ENCODE results near the gene PCSK4. TPM values are rescaled to one million over a fixed set of nuclear protein-coding genes. Genes with fewer than 3 reads are reported as not detected.

Gene PCSK4
- 0.64 to 1.0 TPM (median 0.85 TPM) in 5 replicates for total RNA-seq (2022; extraction: Qiagen RNA extraction)

DNA sequence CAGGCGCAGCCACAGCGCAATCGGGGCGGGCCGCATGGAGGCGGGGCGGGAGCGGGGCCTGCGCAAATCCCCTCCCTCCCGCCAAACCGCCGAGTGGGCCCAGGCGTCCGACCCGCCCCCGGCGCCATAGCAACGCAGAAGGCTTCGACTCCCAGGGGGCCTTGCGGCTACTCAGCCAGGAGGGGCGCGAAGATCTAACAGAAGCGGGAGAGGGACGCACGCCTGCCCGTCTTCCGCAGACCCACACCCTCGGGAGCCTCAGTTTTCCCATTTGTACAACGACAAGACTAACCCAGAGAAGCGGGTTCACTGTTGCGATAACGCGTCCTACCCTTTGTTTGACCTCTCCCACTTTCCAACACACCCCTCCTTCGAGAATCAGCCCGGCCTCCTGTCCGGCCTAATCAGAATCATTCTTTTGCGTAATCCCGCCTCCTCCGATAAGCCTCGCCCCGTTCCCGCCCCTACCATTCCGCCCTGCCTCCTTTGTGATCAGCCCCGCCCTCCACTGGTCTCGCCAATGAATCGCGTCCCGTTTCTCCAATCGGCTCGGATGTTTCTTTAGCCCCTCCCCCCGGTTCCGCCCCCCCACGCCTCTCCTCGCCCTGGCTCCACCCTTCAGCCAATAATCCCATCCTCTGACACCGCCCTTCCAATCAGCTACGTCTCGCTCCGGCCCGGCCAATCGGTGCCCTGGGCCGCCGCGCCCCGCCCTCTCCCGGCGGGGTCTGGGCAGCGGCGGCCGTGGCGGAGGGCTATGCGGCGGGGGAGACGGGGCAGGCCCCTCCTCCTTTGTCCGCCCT lies at the start of gene PCSK4:
TSS of gene PCSK4 (minus strand) at position 40 of the 803 bp plus-strand sequence. CDS start at position 36, 4 bp downstream.

DNA sequence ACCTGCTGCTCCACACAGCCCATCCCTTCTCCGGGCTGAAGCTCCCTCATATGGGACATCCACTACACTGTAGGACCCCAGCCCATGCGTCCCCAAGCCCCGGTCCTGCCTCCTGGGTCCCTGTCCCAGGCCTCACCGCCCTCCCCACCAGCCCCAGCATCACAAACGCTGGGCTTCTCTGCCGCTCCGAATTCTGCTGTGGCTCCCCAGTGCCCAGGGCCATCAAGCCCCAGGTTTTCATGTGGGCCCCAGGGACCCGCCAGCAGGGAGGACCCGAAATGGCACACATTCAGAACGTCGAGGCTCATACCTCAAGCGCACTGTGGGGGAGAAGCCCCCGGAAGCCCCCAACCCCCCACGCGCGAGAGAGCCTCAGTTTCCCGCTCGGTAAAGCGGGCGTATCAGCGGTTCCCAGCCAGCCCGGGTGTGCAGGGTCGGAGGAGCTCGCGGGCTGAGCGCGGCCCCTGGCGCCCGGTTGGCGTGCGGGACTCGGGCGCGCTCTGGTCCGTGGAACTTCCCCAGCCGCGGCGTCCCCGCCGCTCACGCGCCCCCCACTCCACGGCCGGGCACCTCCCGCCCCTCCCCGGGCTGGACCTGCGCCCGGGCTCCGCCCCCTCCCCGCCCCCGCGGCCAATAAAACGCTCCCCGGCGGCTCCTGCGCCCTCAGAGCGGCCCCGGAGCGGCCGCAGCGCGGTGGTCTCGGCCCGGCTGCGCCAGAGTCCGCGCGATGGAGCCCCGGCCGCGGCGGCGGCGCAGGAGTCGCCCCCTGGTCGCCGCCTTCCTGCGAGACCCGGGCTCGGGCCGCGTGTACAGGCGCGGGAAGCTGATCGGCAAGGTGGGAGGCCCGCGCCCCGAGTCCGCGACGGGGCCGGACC lies 33.5 kb upstream of the PCSK4 start, which contains the start of gene PLK5:
TSS of gene PLK5 (plus strand) at position 666 of the 875 bp plus-strand sequence. CDS start 2,920 bp downstream, outside the sequence.

DNA sequence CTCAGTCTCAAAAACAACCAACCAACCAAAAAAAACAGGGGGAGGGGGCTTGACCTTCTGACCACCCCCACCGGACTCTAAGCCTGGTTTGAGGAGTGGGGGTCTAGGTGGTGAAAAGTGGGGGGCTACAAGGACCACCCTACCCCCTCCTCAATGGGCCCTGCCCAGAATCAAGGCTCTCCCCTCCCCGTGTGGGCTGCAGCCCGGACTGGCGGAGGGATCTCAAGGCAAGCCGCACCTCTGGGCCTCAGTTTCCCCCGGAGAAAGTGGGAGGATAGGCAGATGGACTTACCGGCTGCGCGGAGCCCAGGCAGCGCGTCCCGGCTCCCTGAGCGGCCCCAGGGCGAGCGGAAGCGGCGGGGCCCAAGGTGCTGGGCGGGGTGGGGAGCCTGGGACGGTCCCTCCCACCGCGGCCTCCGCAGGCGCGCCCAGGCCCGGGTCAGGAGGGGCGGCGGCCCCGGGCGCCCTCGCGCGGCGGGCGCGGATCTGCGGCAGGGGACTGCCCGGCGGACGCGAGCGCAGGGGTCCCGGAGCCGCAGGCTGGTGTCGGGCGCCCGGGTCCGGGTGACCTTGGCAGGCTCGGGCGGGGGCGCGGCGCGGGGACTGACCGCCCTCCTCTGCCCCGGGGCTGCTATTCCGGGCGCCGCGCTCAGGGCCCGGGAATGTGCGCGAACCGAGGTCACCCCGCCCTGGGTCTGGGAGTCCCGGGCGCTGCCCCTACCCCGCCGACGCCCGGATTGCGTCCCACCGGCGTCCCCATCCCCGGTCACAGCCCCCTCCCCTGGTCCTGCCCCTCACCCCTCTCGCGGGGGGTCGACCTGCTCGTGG lies 22.7 kb upstream of the PCSK4 start, which contains the start of gene ADAMTSL5:
TSS of gene ADAMTSL5 (minus strand) at position 349 of the 828 bp plus-strand sequence. CDS start 2,076 bp downstream, outside the sequence.

DNA sequence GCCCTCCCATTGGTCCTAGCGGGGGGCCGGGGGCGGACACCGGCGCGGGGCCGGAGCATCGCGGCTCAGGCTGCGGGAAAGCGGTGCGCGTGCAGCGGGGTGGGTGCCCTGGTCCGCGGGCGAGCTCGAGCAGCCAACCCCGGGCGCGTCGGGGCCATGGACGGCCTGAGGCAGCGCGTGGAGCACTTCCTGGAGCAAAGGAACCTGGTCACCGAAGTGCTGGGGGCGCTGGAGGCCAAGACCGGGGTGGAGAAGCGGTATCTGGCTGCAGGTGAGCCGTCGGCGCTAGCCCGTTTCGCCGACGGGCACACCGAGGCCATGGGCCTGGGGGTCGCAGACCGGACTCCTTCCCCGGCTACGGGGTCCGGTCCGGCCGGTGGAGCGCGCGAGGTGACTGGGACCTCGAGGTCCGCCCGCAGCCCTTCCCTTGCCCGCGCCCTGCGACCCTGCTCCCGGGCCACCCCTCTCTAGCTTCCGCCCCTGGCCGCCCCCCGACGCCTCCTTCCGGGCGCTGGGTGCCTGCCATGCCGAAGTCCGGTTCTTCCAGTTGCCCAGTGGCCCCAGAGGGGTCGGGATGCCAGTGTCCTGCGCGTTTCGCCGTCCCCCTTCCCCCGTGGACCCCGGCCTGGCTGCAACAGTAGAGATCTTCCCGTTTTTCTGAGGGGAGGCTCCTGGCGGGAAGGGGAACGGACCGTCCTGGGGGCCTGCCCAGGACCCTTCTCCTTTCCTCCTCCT lies 1.1 kb upstream of the PCSK4 start, which contains the start of gene REEP6:
TSS of gene REEP6 (plus strand) at position 68 of the 735 bp plus-strand sequence. CDS start at position 157, 89 bp downstream.

DNA sequence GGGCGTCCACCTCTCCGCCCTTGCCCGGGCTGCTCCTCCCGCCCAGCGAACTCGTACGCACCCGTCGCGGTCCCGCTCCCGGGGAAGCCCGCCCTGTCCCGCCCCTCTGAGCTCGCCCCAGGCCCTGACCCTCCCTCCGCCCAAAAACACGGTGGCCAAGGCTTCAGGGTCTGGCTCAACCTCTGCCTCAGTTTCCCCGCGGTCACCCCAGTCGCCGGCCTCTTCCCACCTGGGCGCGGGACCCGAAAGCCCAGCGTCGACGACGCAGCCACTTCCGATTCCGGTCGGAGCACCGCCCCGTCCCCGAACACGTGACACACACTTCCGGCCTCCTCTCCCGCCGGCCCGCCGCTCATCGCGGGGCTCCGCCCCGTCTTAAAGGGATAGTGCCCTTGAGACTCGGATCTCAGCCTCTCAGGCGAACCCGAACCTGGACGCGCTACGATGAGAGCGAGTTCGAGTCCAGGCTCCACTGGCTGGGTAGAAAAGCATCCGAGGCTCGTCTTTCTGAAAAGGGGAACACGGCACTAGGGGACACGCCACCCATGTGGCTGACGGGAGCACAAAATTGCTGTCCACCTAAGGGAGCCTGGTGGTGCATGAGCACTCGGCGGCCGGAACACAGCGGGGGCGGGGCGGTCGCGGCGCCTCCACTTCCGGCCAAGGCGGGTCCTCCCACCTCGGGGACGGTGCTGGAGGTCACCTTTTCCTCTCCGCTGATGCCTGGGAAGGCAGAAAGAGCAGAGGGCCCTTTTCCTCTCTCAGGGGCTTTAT lies 11.0 kb downstream of the PCSK4 start, which contains the start of gene C19orf25:
TSS of gene C19orf25 (minus strand) at position 282 of the 774 bp plus-strand sequence. CDS start 312 bp downstream, outside the sequence.

DNA sequence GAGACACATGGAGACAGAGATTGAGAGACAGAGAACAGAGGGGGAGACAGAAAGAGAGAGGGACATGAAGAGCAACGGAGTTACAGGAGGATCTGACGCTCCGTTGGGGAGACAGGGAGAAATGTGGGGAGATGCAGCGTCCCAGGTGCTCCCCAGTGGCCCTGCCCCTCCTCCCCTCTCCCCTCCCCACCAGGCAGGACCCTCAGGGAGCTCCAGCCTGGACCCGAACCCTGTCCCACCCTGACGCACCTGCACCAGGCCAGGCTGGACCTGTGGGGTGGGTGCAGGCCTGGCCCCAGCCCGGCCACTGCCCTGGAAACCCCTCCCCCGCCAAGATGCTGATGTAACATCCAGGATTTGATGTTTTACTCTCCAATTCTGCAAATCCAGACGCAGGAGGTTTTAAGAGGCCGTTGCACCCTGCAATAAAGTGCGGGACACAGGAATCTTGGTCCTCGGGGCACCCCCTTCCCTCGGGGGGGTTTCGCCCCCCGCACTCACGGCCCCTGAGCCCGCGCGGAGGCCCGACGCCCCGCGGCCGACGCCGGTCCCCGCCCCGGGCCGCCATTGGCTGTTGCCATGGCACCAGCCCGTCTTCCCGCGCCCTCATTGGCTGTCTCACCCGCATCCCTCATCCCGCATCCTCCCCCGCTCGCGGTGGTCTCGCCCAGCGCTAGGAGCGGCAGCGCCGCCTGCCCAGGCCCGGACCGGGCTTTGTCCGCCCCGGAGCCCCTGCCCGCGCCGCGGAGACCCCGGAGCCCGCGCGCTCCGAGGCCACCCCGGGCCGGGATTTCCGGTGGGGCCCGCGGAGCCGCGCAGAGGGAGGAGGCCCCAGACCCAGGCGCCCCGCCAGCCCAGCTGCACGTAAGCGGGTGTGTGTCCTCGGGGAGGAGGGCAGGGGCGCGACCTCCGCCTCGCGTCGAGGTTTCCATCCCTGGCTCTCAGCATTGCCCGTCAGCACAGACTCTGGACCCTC lies 40.4 kb downstream of the PCSK4 start, which contains the start of gene APC2:
TSS of gene APC2 (plus strand) at position 655 of the 976 bp plus-strand sequence. CDS start 2,881 bp downstream, outside the sequence.

DNA sequence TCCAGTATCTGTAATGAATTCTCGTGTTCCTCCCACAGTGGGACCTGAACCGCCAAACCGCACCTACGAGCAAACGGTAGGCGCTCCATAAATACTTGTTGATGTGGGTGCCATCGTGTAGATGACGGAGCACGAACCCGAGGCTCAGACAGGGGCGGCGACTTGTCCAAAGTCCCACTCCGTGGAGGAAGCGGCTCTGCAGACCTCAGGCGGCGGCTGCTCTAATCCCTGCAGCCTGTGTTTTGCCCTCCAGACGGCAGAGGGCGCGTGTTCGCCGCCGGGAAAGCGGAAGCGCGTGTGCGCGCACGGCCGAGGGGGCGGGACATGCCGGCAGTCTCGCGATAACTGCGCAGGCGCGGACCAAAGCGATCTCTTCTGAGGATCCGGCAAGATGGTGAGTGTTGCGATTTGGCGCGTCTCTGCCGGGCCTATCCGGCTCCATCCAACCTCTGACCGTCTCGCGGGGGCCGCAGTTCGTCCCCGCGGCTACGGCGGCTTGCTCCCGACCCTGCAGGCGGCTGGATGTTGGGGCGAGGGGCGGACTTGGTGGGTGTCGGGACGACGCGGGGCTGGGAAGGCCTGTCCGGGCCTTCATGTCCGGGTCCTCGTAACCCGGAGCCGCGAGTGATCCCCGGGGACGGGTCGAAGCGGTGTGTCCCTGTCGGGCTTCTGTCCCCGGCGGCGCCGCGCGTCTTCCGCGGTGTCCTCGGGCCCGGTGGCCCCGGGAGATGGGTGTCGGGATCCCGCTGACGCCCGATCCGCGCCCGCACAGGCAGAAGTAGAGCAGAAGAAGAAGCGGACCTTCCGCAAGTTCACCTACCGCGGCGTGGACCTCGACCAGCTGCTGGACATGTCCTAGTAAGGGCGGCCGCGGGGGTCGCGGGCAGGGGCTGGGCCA lies 51.9 kb downstream of the PCSK4 start, which contains the start of gene RPS15:
TSS of gene RPS15 (plus strand) at position 362 of the 898 bp plus-strand sequence. CDS start at position 392, 30 bp downstream.

Other genes with a start within 250 kb of the PCSK4 start
- gene ATP5F1D, start 248.6 kb downstream of the PCSK4 start, total RNA-seq (2022; extraction: Qiagen RNA extraction) = 73.6 to 182 TPM (median 168 TPM) in 5 replicates
- 48.0 to 55.8 TPM (median 51.1 TPM) in 5 replicates for gene MIDN, start 241.8 kb downstream of the PCSK4 start, total RNA-seq (2022; extraction: Qiagen RNA extraction)
- 90.9 to 225 TPM (median 100 TPM) in 5 replicates for gene CIRBP, start 221.0 kb downstream of the PCSK4 start, total RNA-seq (2022; extraction: Qiagen RNA extraction)
- 44.2 to 95.1 TPM (median 77.5 TPM) in 5 replicates for gene FAM174C, start 214.8 kb downstream of the PCSK4 start, total RNA-seq (2022; extraction: Qiagen RNA extraction)
- gene EFNA2, start 204.5 kb downstream of the PCSK4 start, total RNA-seq (2022; extraction: Qiagen RNA extraction) = 1.0 to 2.3 TPM (median 2.0 TPM) in 5 replicates
- 67.0 to 76.3 TPM (median 74.3 TPM) in 5 replicates for gene NDUFS7, start 106.4 kb downstream of the PCSK4 start, total RNA-seq (2022; extraction: Qiagen RNA extraction)
- gene GAMT, start 88.8 kb downstream of the PCSK4 start, total RNA-seq (2022; extraction: Qiagen RNA extraction) = 26.9 to 45.6 TPM (median 41.2 TPM) in 5 replicates
- gene DAZAP1, start 82.8 kb downstream of the PCSK4 start, total RNA-seq (2022; extraction: Qiagen RNA extraction) = 81.0 to 103 TPM (median 96.2 TPM) in 5 replicates
- 1,250 to 2,075 TPM (median 1,916 TPM) in 5 replicates for gene RPS15, start 52.0 kb downstream of the PCSK4 start, total RNA-seq (2022; extraction: Qiagen RNA extraction)
- 0.78 to 2.5 TPM (median 1.7 TPM) in 5 replicates for gene APC2, start 40.2 kb downstream of the PCSK4 start, total RNA-seq (2022; extraction: Qiagen RNA extraction)
- gene C19orf25, start 11.1 kb downstream of the PCSK4 start, total RNA-seq (2022; extraction: Qiagen RNA extraction) = 10.4 to 18.8 TPM (median 16.6 TPM) in 5 replicates
- 3.9 to 6.6 TPM (median 4.9 TPM) in 5 replicates for gene REEP6, start 831 bp upstream of the PCSK4 start, total RNA-seq (2022; extraction: Qiagen RNA extraction)
- gene ADAMTSL5, start 22.7 kb upstream of the PCSK4 start, total RNA-seq (2022; extraction: Qiagen RNA extraction) = 3.4 to 4.2 TPM (median 3.5 TPM) in 5 replicates
- gene PLK5, start 33.7 kb upstream of the PCSK4 start, total RNA-seq (2022; extraction: Qiagen RNA extraction) = not detected in 5 replicates
- 6.5 to 11.6 TPM (median 10.8 TPM) in 5 replicates for gene MEX3D, start 78.0 kb upstream of the PCSK4 start, total RNA-seq (2022; extraction: Qiagen RNA extraction)
- 37.1 to 49.0 TPM (median 46.7 TPM) in 5 replicates for gene MBD3, start 102.5 kb upstream of the PCSK4 start, total RNA-seq (2022; extraction: Qiagen RNA extraction)
- gene UQCR11, start 115.1 kb upstream of the PCSK4 start, total RNA-seq (2022; extraction: Qiagen RNA extraction) = 68.4 to 207 TPM (median 177 TPM) in 5 replicates
- 56.3 to 67.3 TPM (median 66.2 TPM) in 5 replicates for gene TCF3, start 162.3 kb upstream of the PCSK4 start, total RNA-seq (2022; extraction: Qiagen RNA extraction)